CD4-positive, alpha-beta T cell treated with Interferon alpha-2 for 1 hour (primary cell): ENCODE measurements around the gene S100A7A.

ENCODE experiments used
- DNase-seq, 2 donors: peaks; one replicate each; pipeline ENCODE4 v3.0.0-alpha.2; 2020 to 2022

Gene S100A7A

GRCh38 chr1:153415850-153416570 lies at the start of gene S100A7A:
S100A7A (plus strand) TSS chr1:153416520; CDS start chr1:153418083, 1,563 bp downstream.
- no peak for DNase-seq

- no peak for DNase-seq
These were observed 49.2 kb upstream of the S100A7A start for GRCh38 chr1:153367090-153367489.

- DNase-seq: no peak
These were observed 47.8 kb upstream of the S100A7A start for GRCh38 chr1:153368495-153368894.

- no peak for DNase-seq
These were observed 46.2 kb upstream of the S100A7A start for GRCh38 chr1:153370146-153370545.

GRCh38 chr1:153371231-153371630 lies 45.1 kb upstream of the S100A7A start:
- no peak for DNase-seq

- DNase-seq: no peak
These were observed 43.7 kb upstream of the S100A7A start for GRCh38 chr1:153372571-153372970.

GRCh38 chr1:153374071-153374470 lies 42.2 kb upstream of the S100A7A start:
- DNase-seq: no peak

- no peak for DNase-seq
These were observed 40.8 kb upstream of the S100A7A start, which contains the start of gene S100A12 for GRCh38 chr1:153375511-153375910. S100A12 (minus strand) TSS chr1:153375621; CDS start chr1:153374592, 1,029 bp downstream.

- DNase-seq: no peak
These were observed 36.7 kb upstream of the S100A7A start for GRCh38 chr1:153379591-153379990.

- DNase-seq: no peak
These were observed 35.6 kb upstream of the S100A7A start for GRCh38 chr1:153380711-153381110.

GRCh38 chr1:153384958-153385580 lies 31.3 kb upstream of the S100A7A start:
- no peak for DNase-seq

- DNase-seq: peak in 1 of 2 donors; percentile 54
These were observed 29.8 kb upstream of the S100A7A start for GRCh38 chr1:153386500-153386901.

GRCh38 chr1:153387001-153387400 lies 29.3 kb upstream of the S100A7A start:
- DNase-seq: no peak

- no peak for DNase-seq
These were observed 28.5 kb upstream of the S100A7A start for GRCh38 chr1:153387785-153388184.

GRCh38 chr1:153389401-153389800 lies 26.9 kb upstream of the S100A7A start:
- no peak for DNase-seq

- no peak for DNase-seq
These were observed 26.1 kb upstream of the S100A7A start for GRCh38 chr1:153389973-153390879.

- peak; percentile 7 to 42 for DNase-seq
These were observed 25.2 kb upstream of the S100A7A start, which contains the start of gene S100A8 for GRCh38 chr1:153390938-153391710. S100A8 (minus strand) TSS chr1:153391073; CDS start chr1:153390535, 538 bp downstream.

GRCh38 chr1:153392258-153392657 lies 24.1 kb upstream of the S100A7A start:
- no peak for DNase-seq

- DNase-seq: no peak
These were observed 23.5 kb upstream of the S100A7A start for GRCh38 chr1:153392822-153393221.

GRCh38 chr1:153393926-153394325 lies 22.4 kb upstream of the S100A7A start:
- no peak for DNase-seq

GRCh38 chr1:153394391-153394790 lies 21.9 kb upstream of the S100A7A start:
- DNase-seq: no peak

GRCh38 chr1:153395136-153395685 lies 21.1 kb upstream of the S100A7A start:
- no peak for DNase-seq
